A549 treated with CpdA at 1 μM for 4 hours (cell line): ENCODE results near the gene ARHGAP42. TPM values are rescaled to one million over a fixed set of nuclear protein-coding genes. Genes with fewer than 3 reads are reported as not detected.

Source experiments
- total RNA-seq: library from RNA; stranded (reverse); fragments of 200-300 nt; extraction: Qiagen RNA extraction; gene quantifications from 5 replicates; pipeline ENCODE4 v1.2.3, GENCODE V29; 2022; ENCODE audit warnings: low read depth

The ARHGAP42 gene
- total RNA-seq, result 6.3 to 8.8 TPM (median 7.3 TPM) in 5 replicates

GRCh38 chr11:100687054-100687629 is at the start of gene ARHGAP42:
Gene ARHGAP42, plus strand, starts transcription at chr11:100687288. Its CDS starts 391 bp downstream, at chr11:100687679.

